ENCODE data around the gene TP53AIP1.

Gene TP53AIP1

GRCh38 chr11:128886406-128887124 lies 56.1 kb downstream of the TP53AIP1 start:
- DNase-seq: no peak
